Vagina (tissue), 2 donors: ENCODE results near the gene DNAL1.

Experiments
- CTCF ChIP-seq, 3 experiments: fragments of 450-650 bp in 2 of 3; fragments of 200-600 bp in 1 of 3; sonication (generic) in 1 of 3; IDR thresholded peaks; one replicate each; pipeline ENCODE4 v1.5.1; 2017 to 2019; ENCODE audit warnings: antibody characterized with exemption in 3 of 3, mild to moderate bottlenecking in 2 of 3, moderate library complexity in 2 of 3
- POLR2A ChIP-seq, 2 donors: fragments of 450-650 bp; IDR thresholded peaks; one replicate each; pipeline ENCODE4 v1.6.1; 2017; ENCODE audit warnings: antibody characterized with exemption in 2 of 2, mild to moderate bottlenecking in 2 of 2, moderate library complexity in 2 of 2

- TF ChIP-seq POLR2A (IDR thresholded peaks at IDR 0.05) = no peak
- TF ChIP-seq CTCF (IDR thresholded peaks at IDR 0.05) = no peak
Measured at GRCh38 chr14:73725116-73726024, 80.6 kb downstream of the DNAL1 start.
